Measurements from ENCODE around the gene LATS2.

The LATS2 gene

DNA sequence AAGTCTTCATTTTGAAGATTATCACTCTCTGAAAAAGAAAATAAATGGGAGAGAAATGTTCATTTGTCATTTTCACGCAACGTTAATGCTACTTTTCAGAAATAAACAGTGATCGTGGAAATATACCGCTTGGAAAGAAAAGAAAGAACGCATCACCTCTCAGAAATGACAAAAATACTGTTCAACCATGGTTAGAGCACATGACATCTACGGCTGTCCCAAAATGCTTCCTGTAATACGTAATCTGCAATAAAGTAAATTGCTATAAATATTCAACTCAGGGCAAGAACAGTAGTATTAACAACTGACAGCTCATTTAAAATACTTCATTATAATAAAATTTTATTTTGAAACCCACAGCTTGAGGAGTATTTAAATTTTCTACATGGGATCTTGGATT lies 15.2 kb downstream of the LATS2 start:
- DNase-seq, result no peak

DNA sequence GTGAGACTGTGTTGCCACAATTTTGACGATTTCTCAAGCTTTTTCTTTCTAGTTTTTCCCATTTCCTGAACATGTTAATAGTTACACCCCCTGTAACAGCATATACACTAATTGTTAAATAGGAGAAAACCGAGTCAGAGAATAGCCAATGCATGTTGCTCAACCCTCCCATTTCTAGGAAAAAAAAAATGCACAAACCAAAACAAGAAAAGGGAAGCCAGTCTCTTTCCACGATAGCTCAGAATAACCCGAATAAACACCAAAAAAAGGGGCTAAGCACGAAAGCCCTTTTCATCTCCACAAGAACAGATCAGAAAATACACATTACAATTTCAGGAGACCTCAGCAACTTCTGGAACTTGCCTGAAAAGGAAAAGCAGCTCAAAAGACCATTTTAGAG lies 16.3 kb downstream of the LATS2 start:
- DNase-seq, result no peak

DNA sequence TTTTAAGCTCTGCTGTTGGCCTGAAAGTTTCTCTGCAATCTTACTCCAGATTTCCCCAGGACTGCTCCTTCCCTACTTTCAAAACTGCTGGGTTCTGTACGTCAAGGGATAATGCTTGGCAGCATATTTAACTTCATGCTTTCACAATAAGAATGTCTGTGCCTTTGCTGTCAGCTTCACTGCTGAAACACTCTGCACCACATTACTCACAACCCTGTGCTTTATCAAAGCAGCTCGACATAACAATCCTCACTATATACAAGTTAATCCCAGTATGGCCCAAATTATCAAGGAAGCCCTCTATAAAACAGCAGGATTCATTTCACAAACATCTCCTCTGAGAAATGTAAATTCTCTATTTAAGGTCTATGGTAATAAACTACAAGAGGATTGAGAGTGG lies 17.5 kb downstream of the LATS2 start:
- no peak for DNase-seq

DNA sequence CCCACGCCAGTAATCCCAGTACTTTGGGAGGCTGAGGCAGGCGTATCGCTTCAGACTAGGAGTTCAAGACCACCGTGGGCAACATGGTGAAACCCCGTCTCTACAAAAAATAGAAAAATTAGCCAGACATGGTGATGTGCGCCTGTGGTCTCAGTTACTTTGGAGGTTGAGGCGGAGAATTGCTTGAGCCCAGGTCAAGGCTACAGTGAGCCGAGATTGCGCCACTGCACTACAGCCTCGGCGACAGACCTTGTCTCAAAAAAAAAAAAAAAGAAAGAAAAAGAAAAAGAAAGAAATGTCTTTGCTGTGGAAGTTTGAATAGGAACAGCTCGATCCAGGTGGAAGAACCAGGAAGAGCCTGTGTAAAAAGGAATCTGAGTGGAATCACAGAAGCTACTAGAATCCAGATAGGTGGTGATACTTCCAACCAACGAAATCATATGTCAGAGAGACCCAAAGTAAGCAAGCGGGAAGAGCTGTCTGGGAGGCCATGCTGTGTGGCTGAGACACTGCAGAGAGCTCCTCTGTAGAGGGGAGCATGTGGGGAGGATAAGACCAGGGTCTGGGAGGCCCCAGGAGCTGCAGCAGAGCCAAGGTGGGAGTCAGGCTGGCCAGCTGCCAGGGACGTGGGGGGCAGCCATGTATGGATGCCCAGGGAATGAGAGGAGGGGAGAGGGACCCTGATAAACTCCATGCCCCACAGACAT lies 21.1 kb downstream of the LATS2 start:
- no peak for DNase-seq

DNA sequence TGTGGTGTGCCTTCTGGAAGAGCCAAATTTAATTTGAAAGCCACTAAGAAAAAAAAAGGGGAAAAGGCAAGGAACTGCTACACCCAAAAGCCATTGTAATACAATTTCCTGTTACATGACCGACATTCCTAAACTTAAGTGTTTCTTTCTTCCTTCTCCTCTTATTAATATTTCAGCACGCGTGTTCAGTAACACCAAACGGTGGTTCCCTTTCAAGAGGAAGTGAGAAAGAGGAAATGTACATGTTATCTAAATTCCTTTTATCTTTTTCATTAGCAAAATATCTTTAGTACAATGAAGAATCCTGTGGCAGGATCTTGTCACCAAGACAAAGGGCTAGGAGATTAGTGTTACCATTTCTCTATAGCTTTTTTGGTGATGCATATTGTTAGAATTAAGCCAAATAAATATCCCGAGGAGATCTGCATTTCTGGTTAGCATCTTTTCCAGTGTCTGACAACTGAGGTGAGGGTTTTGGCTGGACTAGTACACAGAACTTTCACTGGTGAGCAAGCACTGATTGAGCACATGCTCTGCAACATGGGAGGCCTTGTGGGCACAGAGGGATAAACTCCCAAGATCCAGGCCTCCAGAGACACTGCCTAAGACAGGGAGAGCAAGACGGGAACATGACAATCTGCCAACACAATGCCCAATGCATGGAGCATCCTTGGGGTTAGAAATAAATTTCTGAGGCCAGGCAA lies 22.1 kb downstream of the LATS2 start:
- no peak for DNase-seq

DNA sequence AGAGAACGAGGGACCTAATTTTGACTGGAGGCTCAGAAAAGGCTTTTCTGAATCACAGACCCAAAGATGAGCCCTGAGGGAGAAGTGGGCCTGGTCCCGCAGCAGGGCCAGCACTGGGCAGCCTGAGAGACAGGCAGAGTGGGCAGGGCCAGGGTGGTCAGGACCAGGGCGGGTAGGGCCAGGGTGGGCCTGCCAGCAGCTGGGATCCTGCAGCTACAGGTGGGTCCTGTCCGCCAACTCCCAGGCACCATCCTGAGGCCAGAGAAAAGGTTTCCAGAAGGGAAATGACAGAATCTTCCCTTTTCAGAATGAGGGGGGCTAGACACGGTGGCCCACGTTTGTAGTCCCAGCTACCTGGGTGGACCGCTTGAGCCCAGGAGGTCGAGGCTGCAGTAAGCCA lies 23.7 kb downstream of the LATS2 start:
- no peak for DNase-seq

DNA sequence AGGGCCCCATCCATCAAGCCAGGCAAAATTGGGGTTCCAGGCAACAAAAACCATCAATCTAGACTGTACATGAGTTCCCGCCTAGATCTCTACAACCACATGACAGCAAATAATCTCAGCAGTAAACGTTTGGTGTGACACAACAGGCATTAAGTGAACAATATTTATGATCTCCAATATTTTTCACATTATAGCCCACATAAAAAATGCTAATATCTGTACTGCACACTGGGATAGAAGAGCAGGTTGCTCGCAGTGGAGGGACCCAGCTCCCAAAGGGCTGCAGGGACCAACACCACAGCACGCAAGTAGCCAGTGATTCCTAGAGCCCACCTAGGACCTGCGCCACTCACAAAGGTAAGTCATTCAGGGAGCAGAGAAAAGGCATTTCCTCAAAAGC lies 25.9 kb downstream of the LATS2 start:
- DNase-seq, result no peak

DNA sequence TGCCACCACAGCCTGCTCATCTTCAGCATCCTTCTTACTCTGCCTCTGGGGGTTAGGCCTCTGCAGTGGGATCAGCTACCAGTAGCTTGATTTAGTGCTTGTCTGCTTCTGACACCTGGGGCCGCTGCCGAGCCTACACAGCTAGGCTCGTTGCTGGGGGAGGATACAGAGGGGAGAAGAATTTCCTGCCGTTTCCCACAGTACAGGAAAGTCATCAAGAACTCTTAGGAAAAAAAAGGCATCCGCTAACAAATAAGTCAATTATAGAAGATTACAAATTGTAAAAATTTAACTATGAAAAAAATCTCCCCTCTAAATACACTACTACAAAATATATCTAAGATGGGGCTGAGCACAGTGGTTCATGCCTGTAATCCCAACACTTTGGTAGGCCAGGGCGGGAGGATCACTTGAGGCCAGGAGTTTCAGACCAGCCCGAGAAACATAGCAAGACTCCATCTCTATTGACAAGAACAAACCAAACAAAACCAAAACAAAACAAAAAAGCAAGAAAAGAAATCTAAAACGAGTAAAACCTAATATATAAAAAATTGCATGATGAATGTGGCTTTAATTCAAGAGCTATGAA lies 26.7 kb downstream of the LATS2 start:
- DNase-seq, result no peak

DNA sequence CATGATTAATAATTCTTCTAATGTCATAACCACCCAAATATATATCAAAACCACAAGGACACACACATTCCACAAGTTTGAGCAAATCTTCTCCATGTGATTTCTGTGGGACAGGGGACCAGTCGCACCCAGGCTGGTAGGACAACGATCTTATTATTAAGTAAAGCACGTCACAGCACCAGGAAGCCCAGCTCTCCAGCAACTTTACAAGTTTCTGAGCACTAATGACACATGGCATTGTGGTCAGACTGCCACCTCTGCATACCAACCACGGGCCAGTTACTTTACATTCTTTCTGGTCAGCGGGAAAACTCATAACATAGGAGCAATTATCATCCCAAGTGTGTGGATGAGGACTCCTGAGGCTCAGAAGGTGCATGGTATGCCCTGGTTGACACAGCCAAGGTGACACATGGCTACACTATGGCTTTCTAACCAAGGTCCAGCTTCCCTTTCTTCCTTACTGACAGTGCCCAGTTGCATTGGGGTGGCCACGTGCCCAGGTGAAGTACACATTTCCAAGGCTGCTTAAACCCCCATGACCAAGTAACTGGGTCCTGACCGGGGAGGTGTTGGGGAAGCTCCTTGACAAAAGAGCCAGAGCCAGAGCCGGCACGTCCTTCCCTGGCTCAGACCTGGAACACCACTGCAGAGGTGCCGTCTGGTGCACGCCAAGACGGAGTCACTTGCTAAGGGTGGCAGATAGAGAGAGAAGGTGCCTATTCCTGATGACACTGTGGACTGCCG lies 27.4 kb downstream of the LATS2 start:
- DNase-seq, result no peak

DNA sequence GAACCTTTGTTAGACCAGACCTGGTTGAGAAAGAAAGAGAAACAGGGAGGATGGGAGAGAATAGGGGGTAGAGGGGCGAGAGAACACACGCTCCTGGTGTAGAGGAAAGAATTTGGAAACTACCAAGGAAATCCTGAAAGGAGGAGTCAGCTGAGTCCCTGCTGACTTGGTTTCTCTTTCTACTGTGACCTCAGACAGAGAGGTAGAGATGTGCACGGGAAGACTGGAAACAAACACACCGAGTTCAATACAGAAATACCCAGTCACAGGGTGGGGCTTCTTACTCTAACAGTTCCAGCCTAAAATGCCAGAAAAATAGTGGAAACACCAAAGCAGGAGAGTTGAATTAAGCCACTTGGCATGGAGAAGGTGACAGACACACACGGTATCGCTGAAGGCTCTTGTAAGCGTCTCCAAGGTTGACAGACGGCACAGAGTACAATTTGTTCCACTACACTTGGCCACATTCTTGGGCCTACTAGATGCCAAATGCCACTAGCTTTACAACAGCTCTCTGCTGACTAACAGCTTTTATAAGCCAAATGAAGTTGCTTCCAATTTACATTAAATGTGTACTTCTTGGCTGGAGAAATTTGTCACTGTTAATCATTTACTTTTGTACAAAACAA lies 28.1 kb downstream of the LATS2 start:
- DNase-seq, result no peak

DNA sequence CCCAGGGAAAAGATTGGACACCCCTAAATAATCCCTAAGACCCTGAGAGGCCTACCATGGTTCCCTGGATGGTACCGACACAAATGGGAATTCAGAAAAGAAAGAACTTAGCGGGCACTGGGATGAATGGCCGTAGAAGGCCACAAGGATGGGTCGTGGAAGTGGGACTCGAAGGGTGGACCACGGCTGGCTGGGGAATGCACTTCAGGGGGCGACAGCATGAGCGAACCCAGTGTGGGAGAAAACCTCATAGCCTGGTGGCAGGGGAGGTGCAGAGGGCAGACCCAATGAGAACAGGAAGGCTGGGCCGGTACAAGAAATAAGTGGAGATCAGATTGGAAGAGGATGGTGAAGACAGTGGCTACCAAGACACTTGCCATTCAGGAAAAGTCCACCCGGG lies 28.7 kb downstream of the LATS2 start:
- DNase-seq, result no peak

DNA sequence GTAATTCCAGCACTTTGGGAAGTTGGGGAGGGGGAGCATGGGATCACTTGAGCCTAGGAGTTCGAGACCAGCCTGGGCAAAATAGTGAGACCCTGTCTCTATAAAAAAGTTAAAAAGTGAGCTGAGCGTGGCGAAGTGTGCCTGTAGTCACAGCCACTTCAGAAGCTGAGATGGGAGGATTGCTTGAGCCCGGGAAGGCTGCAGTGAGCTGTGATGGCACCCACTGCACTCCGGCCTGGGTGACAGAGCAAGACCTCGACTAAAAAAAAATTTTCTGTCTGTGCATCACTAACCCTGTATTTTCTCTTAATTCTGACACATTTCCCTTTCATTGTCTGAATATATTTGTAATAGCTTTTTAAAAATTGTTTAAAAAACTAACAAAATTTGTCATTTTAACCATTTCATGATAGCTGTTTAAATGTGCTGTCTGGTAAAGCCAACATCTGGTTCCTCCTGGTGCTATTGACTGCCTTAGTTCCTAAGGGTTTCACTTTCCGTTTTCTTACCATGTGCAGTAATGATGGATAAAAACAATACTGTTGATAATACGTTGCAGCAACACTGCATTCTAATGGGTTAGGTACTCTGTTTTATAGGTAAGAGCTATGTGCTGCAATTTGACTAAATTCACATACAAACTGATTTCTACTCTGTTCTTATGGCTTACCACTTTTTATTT lies 29.7 kb downstream of the LATS2 start:
- DNase-seq, result no peak

DNA sequence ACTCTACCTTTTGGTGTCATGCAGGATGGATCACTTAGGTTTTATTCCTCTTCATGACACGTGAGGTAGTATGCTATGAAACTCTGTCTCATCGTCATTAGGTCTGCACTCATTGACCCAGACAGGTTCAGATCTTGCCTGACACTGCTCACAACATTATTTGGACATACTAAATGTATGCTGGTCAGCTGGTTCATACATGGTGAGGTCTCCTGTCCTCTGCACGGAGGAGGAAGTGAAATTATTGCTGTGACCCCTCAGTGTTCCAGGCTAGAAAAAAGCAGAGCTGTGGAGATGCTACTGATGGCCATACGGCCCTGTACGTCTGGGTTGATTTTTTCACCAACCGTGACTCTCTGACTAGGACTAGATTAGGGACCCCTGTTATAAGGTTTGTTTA lies 35.8 kb downstream of the LATS2 start:
- DNase-seq, result no peak

DNA sequence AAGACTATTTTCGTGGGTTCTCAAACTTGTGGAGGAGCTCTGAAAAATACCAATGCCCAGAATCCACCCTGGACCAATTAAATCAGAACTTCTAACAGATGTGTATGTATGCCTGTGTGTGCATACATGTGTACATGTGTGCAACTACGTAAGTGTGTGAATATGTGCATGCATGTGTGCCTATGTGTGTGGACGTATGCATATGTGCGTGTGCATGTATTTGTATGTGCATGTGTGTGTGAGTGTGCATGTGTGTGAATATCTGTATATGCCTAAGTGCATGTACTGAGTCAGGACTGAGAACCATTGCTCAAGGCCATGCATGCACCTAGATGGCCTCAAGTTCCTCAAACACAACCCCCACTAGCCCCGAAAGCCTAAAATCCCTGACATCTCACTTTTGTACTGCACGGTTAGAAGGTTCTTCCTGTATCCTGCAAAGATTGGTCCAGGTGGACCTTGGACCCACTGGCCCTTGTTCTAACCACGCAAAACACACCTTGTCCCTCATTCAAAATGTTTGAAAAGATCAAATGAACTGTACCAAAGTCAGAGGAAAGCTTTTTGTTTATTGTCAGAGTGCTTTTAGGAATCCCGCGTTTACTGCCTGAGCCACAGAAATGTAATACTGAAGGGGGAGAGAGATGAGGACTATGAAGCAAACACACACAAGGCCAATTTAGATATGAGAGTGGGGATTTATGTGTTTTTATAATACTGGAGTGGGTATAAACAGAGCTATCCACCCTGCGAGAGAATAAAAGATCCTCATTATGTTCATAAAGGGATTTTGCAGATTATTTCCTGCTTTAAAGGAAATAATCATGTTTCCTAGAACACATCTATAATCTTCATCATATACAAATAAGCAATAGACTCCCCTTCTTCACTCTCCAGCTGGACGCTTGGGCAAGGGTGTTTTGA lies 39.1 kb downstream of the LATS2 start:
- no peak for DNase-seq

DNA sequence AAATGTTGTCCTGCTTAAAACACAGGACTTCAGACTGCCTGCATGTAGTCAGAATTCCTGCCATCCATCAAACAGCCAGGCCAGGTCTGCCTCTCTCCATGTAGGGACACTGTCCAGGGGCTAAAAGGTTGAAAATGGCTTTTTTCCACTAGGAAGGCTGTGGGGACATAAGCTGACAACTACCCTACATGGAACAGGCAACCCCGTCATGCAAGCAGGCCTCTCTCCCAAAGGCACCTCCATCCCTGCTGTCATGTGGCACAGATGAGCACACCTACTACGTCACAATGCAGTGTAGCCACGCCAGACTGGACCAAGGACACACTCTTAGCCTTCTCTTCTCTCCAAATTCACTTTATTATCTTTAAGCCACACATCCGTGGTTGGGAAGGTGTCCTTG lies 40.8 kb downstream of the LATS2 start:
- DNase-seq, result no peak

DNA sequence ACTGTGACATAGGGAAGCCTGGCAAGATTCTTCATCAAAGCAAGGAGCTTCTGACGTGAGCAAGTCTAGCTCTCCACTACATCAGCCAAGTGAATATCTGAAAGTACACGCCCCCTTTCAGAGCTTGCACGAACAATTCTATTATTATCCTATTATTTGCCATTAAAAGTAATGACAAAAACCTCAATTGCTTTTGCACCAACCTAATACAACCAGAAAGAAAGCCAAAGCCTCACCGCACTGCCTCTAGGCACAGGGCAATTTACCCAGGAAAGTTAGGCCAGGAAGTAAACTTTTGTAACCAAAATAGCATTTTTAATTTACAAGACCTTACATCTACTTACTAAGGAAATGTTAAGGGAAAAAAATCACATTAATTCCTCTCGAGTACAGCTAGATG lies 41.2 kb downstream of the LATS2 start:
- no peak for DNase-seq

DNA sequence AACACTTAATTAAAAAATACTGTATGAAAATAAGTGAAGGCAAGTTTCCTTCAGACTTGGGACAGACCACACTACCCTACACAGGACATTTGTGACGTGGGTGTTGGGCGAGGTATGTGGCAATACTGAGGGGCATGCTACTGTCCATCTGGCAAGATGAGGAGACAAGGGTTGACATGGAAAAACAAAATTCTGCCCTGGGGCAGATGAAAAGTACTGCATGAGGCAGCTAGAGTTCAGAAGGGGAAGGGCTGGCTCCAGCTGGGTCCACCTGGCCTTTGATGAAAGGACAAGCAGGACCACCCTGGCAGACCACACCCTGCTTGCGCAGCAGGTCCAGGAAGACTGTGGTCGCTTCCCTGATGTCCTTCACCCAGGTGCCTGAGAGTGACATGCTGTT lies 43.2 kb downstream of the LATS2 start:
- no peak for DNase-seq

DNA sequence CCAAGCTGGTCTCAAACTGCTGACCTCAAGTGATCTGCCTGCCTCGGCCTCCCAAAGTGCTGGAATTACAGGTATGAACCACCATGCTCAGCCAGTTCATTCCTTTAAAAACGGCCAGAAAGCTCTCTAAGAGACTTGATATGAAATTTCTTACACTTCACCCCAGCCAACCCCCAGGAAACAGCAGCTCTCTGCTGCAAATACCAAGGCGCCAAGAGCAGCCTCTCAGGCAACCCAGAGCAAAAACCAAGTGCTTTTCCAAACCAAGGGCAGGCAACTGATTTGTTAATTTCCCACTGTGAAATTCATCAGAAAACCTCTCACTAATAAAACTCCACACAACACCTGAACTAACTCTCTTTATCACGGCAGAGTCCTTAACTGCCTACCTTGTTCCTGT lies 44.9 kb downstream of the LATS2 start:
- no peak for DNase-seq

DNA sequence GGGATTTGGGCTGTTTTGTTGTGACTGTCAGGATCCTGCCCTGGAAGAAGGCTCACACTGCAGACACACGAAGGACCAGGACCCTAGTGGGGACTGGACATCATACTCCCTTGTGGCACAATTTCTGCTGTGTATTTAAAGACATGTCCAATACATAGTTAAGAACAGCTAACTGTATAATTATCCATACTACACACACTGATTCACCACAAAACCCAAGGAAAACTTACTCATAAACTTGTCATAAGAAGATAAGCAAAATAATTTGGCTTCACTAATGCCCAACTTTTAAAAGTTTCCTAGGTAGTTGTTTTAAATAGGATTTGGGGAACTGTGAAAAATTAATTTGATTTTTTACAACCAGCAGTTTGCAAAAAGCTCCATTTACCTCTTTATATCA lies 46.1 kb downstream of the LATS2 start:
- DNase-seq, result no peak

DNA sequence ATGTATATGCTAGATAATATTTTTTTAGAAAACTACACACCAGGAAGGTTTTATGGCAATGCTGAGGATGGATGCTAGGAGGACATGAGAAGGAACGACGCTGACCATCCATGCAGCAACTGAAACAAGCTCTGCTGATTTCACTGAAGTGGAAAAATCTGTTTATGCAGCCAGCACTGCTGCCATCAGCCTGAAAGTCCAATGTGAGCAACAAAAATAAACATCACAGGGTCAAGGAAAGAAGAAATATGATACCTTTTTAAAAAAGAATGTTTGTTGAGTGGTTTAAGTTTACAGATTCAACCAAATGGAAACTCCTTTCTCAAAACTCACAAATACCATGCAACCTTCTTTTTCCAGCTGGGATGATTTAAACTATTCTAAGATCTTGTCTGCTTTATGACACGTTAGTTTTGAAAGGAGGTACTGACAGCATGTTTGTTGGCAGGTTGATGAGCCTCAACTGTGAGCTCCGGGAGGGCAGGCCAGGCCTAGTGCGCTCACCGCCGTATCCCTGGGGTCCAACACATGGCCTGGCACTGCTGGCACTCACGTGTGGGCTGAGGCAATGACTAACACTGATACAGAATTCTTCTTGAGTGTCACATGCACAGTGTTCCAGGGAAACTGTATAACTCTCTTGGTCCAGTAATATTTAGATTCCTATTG lies 46.8 kb downstream of the LATS2 start:
- DNase-seq, result no peak

DNA sequence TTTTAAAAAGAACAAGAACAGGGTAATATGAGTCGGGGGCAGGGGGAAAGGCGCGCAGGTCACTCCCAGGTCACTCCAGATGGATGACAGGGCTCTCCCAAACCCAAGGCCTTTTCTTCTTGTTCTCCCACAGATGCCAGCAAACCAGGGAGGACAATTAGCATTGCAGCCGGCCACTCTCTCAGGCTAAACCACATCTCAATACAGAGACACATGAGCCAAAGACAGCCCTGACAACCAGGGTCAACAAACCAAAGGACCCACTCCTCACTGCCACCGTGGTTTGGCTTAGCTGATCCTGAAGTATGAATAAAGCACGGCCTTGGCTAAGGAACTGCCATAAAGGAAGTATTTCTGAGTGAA lies 47.3 kb downstream of the LATS2 start:
- no peak for DNase-seq

Data from hippocampal formation (tissue), 2 donors.